CD14-positive monocyte (primary cell): Measurements from ENCODE around the gene ATF7IP2. TPM values are rescaled to one million over a fixed set of nuclear protein-coding genes. Genes with fewer than 3 reads are reported as not detected.

ENCODE experiments used
- DNase-seq, 3 donors: peaks; one replicate each; pipeline ENCODE4 v3.0.0-alpha.2; 2011 to 2022
- H2AFZ ChIP-seq: 2 replicates; pipeline ENCODE4 v1.6.0; 2012; ENCODE audit warnings: mild to moderate bottlenecking, low read depth, low read length, inconsistent platforms; ENCODE audit not compliant: insufficient read depth, poor library complexity, severe bottlenecking
- H3K27ac ChIP-seq, 2 donors: 1 replicate in 1 of 2; 2 replicates in 1 of 2; pipeline ENCODE4 v1.5.1; 2012 to 2013; ENCODE audit warnings: low read length in 2 of 2, control low read depth in 1 of 2, inconsistent platforms in 1 of 2, low read depth in 1 of 2, mild to moderate bottlenecking in 1 of 2
- H3K27me3 ChIP-seq, 2 donors: one replicate each; pipeline versions ENCODE4 v1.6.0 to v1.6.1; 2011 to 2013; ENCODE audit warnings: low read length in 2 of 2; ENCODE audit not compliant: control insufficient read depth in 2 of 2, insufficient read depth in 2 of 2
- H3K36me3 ChIP-seq, 2 donors: replicated peaks in 1 of 2; 1 replicate in 1 of 2; 2 replicates in 1 of 2; pipeline versions ENCODE4 v1.5.1 to v1.6.1; 2012 to 2013; ENCODE audit warnings: low read length in 2 of 2, control low read depth in 1 of 2, inconsistent platforms in 1 of 2, mild to moderate bottlenecking in 1 of 2; ENCODE audit not compliant: insufficient read depth in 2 of 2, control insufficient read depth in 1 of 2
- H3K4me1 ChIP-seq, 2 donors: 1 replicate in 1 of 2; 2 replicates in 1 of 2; pipeline versions ENCODE4 v1.5.1 to v1.6.1; 2012 to 2013; ENCODE audit warnings: low read length in 2 of 2, control low read depth in 1 of 2, inconsistent platforms in 1 of 2, mild to moderate bottlenecking in 1 of 2, moderate library complexity in 1 of 2; ENCODE audit not compliant: insufficient read depth in 2 of 2, control insufficient read depth in 1 of 2
- H3K4me2 ChIP-seq: replicated peaks from 2 replicates; pipeline ENCODE3; 2012; ENCODE audit warnings: low read length, moderate library complexity, mild to moderate bottlenecking; ENCODE audit not compliant: poor library complexity, severe bottlenecking; ENCODE audit errors: extremely low read depth
- H3K4me3 ChIP-seq, 3 experiments: fragments of 200-600 bp in 1 of 3; sonication (generic) in 1 of 3; replicated peaks in 1 of 3; 1 replicate in 2 of 3; 2 replicates in 1 of 3; pipeline ENCODE4 v1.5.1; 2011 to 2013; ENCODE audit warnings: low read length in 3 of 3, mild to moderate bottlenecking in 3 of 3, control low read depth in 2 of 3, low read depth in 2 of 3, inconsistent platforms in 1 of 3, moderate library complexity in 1 of 3
- H3K79me2 ChIP-seq: 2 replicates; pipeline ENCODE4 v1.6.0; 2012; ENCODE audit warnings: mild to moderate bottlenecking, control low read depth, inconsistent platforms, low read length, moderate library complexity; ENCODE audit not compliant: insufficient read depth
- H3K9ac ChIP-seq: 2 replicates; pipeline ENCODE4 v1.6.0; 2017; ENCODE audit warnings: low read length, mild to moderate bottlenecking; ENCODE audit not compliant: insufficient read depth, poor library complexity, severe bottlenecking
- H3K9me3 ChIP-seq, 2 donors: replicated peaks in 1 of 2; 1 replicate in 1 of 2; 2 replicates in 1 of 2; pipeline versions ENCODE4 v1.5.1 to v1.6.1; 2012 to 2013; ENCODE audit warnings: low read length in 2 of 2, control low read depth in 1 of 2; ENCODE audit not compliant: control insufficient read depth in 1 of 2, insufficient read depth in 1 of 2
- H4K20me1 ChIP-seq: 2 replicates; pipeline ENCODE4 v1.6.0; 2012; ENCODE audit warnings: mild to moderate bottlenecking, low read length, control low read depth, moderate library complexity; ENCODE audit not compliant: insufficient read depth
- H3K27ac Mint-ChIP-seq, 7 donors: one replicate each; pipeline ENCODE4 v1.8.0; 2020; ENCODE audit warnings: mild to moderate bottlenecking in 7 of 7, mixed read lengths in 7 of 7, moderate library complexity in 6 of 7, inconsistent platforms in 2 of 7
- H3K27me3 Mint-ChIP-seq, 3 donors: one replicate each; pipeline ENCODE4 v1.8.0; 2021 to 2022; ENCODE audit warnings: low read depth in 3 of 3, mild to moderate bottlenecking in 3 of 3, mixed read lengths in 3 of 3, moderate library complexity in 3 of 3, inconsistent platforms in 1 of 3
- H3K36me3 Mint-ChIP-seq, 2 donors: one replicate each; pipeline ENCODE4 v1.8.0; 2020; ENCODE audit warnings: mixed read lengths in 2 of 2, inconsistent platforms in 1 of 2, mild to moderate bottlenecking in 1 of 2
- H3K4me1 Mint-ChIP-seq: one replicate; pipeline ENCODE4 v1.8.0; 2020; ENCODE audit warnings: mild to moderate bottlenecking, mixed read lengths
- H3K4me3 Mint-ChIP-seq, 2 donors: one replicate each; pipeline ENCODE4 v1.8.0; 2020; ENCODE audit warnings: mild to moderate bottlenecking in 2 of 2, mixed read lengths in 2 of 2, moderate library complexity in 1 of 2
- H3K9me3 Mint-ChIP-seq, 7 donors: one replicate each; pipeline ENCODE4 v1.8.0; 2020 to 2022; ENCODE audit warnings: mixed read lengths in 7 of 7, mild to moderate bottlenecking in 6 of 7, moderate library complexity in 6 of 7, inconsistent platforms in 2 of 7
- CTCF ChIP-seq: fragments of 200-600 bp; IDR thresholded peaks from one replicate; pipeline ENCODE4 v1.8.0; 2022; ENCODE audit warnings: antibody characterized with exemption, mild to moderate bottlenecking
- WGBS: methylation state at CpG from one replicate; pipeline ENCODE4 v1.1.5; 2013; ENCODE audit warnings: missing lambda C conversion rate; ENCODE audit not compliant: insufficient coverage; 5-methylcytosine and 5-hydroxymethylcytosine counted together
- intact Hi-C, 2 donors: fragments of 100-400 bp; cut with micrococcal nuclease; formaldehyde crosslinking; loops; one replicate each; pipeline versions ENCODE4 v1.15.0 to v1.15.1; 2023
- polyA plus RNA-seq, 3 donors: library from polyadenylated mRNA; depleted of rRNA in 1 of 3; unstranded in 2 of 3; stranded (reverse) in 1 of 3; fragments of 300-500 nt in 2 of 3; fragments of >200 nt in 1 of 3; fragmentation: Illumina TruSeq in 2 of 3; gene quantifications; 1 replicate in 2 of 3; 2 replicates in 1 of 3; pipeline ENCODE4 v1.2.3, GENCODE V29; 2012 to 2021

Gene ATF7IP2
- polyA plus RNA-seq, 3 donors = 8.7 to 36.4 (median 11.9) TPM

- no peak overlapping the region for H3K4me3 Mint-ChIP-seq
- intact Hi-C loops = loop anchor here in 1 of 2 donors (10.0 kb wide), 1 partner anchor 56 kb away; no protein-coding TSS in a partner anchor
- Histone ChIP-seq H3K4me3 (no peak overlapping the region), H3K27ac (no peak overlapping the region), H4K20me1 (no peaks in the 10 kb centered on the region), H3K4me2 (no peak overlapping the region), H3K79me2 (peaks cover 17% of the 10 kb centered on the region), H2AFZ (no peak overlapping the region), H3K9me3 (peaks cover 0 to 19% of the 10 kb centered on the region in 2 donors), H3K27me3 (no peaks in the 10 kb centered on the region), H3K36me3 (no peaks in the 10 kb centered on the region), H3K4me1 (peaks cover 12 to 15% of the 10 kb centered on the region in 2 donors), H3K9ac (no peak overlapping the region)
- peaks cover 6 to 16% of the 10 kb centered on the region in 2 donors for H3K36me3 Mint-ChIP-seq
- H3K27me3 Mint-ChIP-seq = peaks cover 0 to 1% (median 0%) of the 10 kb centered on the region in 3 donors
- TF ChIP-seq CTCF = no peak
- DNase-seq = no peak
- peaks cover 0 to 26% (median 10%) of the 10 kb centered on the region in 7 donors for H3K9me3 Mint-ChIP-seq
- H3K27ac Mint-ChIP-seq = no peak overlapping the region
- peaks cover 20% of the 10 kb centered on the region for H3K4me1 Mint-ChIP-seq
Measured at GRCh38 chr16:10390330-10390729, 4.5 kb downstream of the ATF7IP2 start.

GRCh38 chr16:10390867-10391266 lies 5.0 kb downstream of the ATF7IP2 start:
- intact Hi-C loops = loop anchor here in 1 of 2 donors (10.0 kb wide), 1 partner anchor 56 kb away; no protein-coding TSS in a partner anchor
- no peak for TF ChIP-seq CTCF

More at GRCh38 chr16:10390867-10391266, 5.0 kb downstream of the ATF7IP2 start:
- WGBS = 100% methylated on average over 4 of the region's 5 CpGs
- no peak overlapping the region for H3K27ac Mint-ChIP-seq
- no peak overlapping the region for H3K4me3 Mint-ChIP-seq
- DNase-seq = no peak
- H2AFZ ChIP-seq = no peak overlapping the region
- H3K27ac ChIP-seq = no peak overlapping the region
- H4K20me1 ChIP-seq = no peaks in the 10 kb centered on the region
- no peak overlapping the region for H3K4me2 ChIP-seq
- H3K9ac ChIP-seq = no peak overlapping the region
- H3K4me3 ChIP-seq = no peak overlapping the region
- peaks cover 0 to 15% of the 10 kb centered on the region in 2 donors for H3K9me3 ChIP-seq
- H3K79me2 ChIP-seq = peaks cover 17% of the 10 kb centered on the region
- peaks cover 0 to 21% (median 6%) of the 10 kb centered on the region in 7 donors for H3K9me3 Mint-ChIP-seq
- peaks cover 12% of the 10 kb centered on the region in 2 donors for H3K4me1 ChIP-seq
- H3K36me3 ChIP-seq = no peaks in the 10 kb centered on the region
- peaks cover 17% of the 10 kb centered on the region for H3K4me1 Mint-ChIP-seq
- H3K36me3 Mint-ChIP-seq = peaks cover 6 to 16% of the 10 kb centered on the region in 2 donors
- no peaks in the 10 kb centered on the region for H3K27me3 ChIP-seq
- H3K27me3 Mint-ChIP-seq = peaks cover 0 to 1% (median 0%) of the 10 kb centered on the region in 3 donors
